NK-92 treated with Interleukin-12 subunit alpha and Interleukin-12 subunit beta, amount 100 ng/mL, for 24 hours (cell line): Measurements from ENCODE around the gene STRN3.
"Not testable (repeated sequence)": the region's sequence is repeated elsewhere in the genome, so short reads cannot be mapped to it uniquely, and the experiment has no call there.

Experiments
- DNase-seq: peaks from one replicate; lab custom pipeline; 2025; lab: John Stamatoyannopoulos, UW

STRN3 gene

GRCh38 chr14:31000629-31001338, 25.4 kb downstream of the STRN3 start:
- no peak for DNase-seq

GRCh38 chr14:30999038-30999773, 27.0 kb downstream of the STRN3 start:
- DNase-seq = no peak

GRCh38 chr14:30998100-30998706, 28.0 kb downstream of the STRN3 start:
- no peak for DNase-seq

- DNase-seq = no peak
These were observed 29.1 kb downstream of the STRN3 start for GRCh38 chr14:30996892-30997659.

- DNase-seq = no peak
These were observed 30.5 kb downstream of the STRN3 start for GRCh38 chr14:30995689-30996088.

- DNase-seq = no peak
These were observed 31.2 kb downstream of the STRN3 start for GRCh38 chr14:30994681-30995620.

GRCh38 chr14:30993071-30993470, 33.1 kb downstream of the STRN3 start:
- DNase-seq = no peak

- DNase-seq = no peak
These were observed 34.8 kb downstream of the STRN3 start for GRCh38 chr14:30991408-30991807.

GRCh38 chr14:30990770-30991169, 35.4 kb downstream of the STRN3 start:
- DNase-seq = no peak

- no peak for DNase-seq
These were observed 37.7 kb downstream of the STRN3 start for GRCh38 chr14:30988509-30988908.

- DNase-seq = no peak
These were observed 40.4 kb downstream of the STRN3 start for GRCh38 chr14:30985796-30986195.

GRCh38 chr14:30983858-30984257, 42.3 kb downstream of the STRN3 start:
- DNase-seq = no peak

GRCh38 chr14:30982533-30982932, 43.6 kb downstream of the STRN3 start:
- no peak for DNase-seq

- no peak for DNase-seq
These were observed 45.2 kb downstream of the STRN3 start for GRCh38 chr14:30980980-30981379.

GRCh38 chr14:30980106-30980704, 46.0 kb downstream of the STRN3 start:
- not testable (repeated sequence) for DNase-seq

- no peak for DNase-seq
These were observed 48.4 kb downstream of the STRN3 start for GRCh38 chr14:30977752-30978151.

GRCh38 chr14:30974628-30975027, 51.6 kb downstream of the STRN3 start:
- DNase-seq = no peak

- no peak for DNase-seq
These were observed 53.1 kb downstream of the STRN3 start for GRCh38 chr14:30972882-30973582.

GRCh38 chr14:30972036-30972732, 54.0 kb downstream of the STRN3 start:
- DNase-seq = not testable (repeated sequence)

GRCh38 chr14:30971586-30971985, 54.6 kb downstream of the STRN3 start:
- no peak for DNase-seq
